Forelimb muscle (tissue), 1 donor: ENCODE measurements around the gene DDX27. TPM values are rescaled to one million over a fixed set of nuclear protein-coding genes. Genes with fewer than 3 reads are reported as not detected.
A peak's percentile ranks its signal among the peaks of the same experiment; 100 is the strongest.
"Not testable (repeated sequence)": the region's sequence is repeated elsewhere in the genome, so short reads cannot be mapped to it uniquely, and the experiment has no call there.

ENCODE experiments used
- DNase-seq: peaks from one replicate; pipeline ENCODE4 v3.0.0-alpha.2; 2013; ENCODE audit warnings: low read depth
- polyA plus RNA-seq: library from polyadenylated mRNA; unstranded; fragments of 120-200 nt; gene quantifications from one replicate; pipeline ENCODE4 v1.2.1, GENCODE V29; 2013; ENCODE audit not compliant: insufficient read length

DDX27 gene
- polyA plus RNA-seq, 1 donor, result 26.1 TPM

DNA sequence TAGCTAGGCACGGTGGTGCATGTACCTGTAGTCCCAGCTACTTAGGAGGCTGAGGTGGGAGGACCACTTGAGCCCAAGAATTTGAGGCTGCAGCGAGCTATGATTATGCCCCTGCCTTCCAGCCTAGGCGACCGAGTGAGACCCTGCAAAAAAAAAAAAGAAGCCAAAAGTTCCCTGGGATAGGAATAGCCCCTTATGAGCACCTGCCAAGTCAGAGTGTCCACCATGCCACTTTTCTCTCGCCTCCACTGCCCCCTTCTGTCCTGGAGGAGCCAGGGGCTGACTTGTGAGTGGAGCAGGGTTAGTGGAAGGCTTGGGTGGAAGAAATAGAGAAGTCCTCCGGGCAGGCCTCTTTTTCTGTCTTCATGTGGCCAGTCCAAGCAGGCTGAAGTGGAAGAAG, 12.1 kb upstream of the DDX27 start:
- DNase-seq, result no peak

- no peak for DNase-seq
Measured at GRCh38 chr20:49210101-49210756, 9.0 kb upstream of the DDX27 start.

DNA sequence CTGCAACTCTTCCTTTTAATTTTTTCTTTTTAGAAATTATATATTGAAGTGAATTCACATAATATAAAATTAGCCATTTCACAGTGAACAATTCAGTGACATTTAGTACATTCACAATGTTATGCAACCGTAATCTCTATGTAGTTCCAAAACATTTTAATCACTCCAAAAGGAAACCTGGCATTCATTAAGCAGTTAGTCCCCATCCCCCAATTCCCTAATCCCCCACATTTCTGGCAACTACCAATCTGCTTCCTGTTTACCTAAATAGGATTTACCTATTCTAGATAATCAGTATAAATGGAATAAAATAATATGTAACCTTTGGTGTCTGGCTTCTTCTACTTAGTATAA, 8.5 kb upstream of the DDX27 start:
- DNase-seq, result no peak

- DNase-seq, result no peak
Measured at GRCh38 chr20:49214571-49214970, 4.6 kb upstream of the DDX27 start.

GRCh38 chr20:49215232-49215631, 4.0 kb upstream of the DDX27 start:
- DNase-seq, result no peak

- peak; percentile 76 for DNase-seq
Measured at GRCh38 chr20:49216991-49217578, 2.1 kb upstream of the DDX27 start.

- DNase-seq, result not testable (repeated sequence)
Measured at GRCh38 chr20:49218739-49219090, 501 bp upstream of the DDX27 start.

GRCh38 chr20:49219924-49220831, 962 bp downstream of the DDX27 start:
- no peak for DNase-seq

DNA sequence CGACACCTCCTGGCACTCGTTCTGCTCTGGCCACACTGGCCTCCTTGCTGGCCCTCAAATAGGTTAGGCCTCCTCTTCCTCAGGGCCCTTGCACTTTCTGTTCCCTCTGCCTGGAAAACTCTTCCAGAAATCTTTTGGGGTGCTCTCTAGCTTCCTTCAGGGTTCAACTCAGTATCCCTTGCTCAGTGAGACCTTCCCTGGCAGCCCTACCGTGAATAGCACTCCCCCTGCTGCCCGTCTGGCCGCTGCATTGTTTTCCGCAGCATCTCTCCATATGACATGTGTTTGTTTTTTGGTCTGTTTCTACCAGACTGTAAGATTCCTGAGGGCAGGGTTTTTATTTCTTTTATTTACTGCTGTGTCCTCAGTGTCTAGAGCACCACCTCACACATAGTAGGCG, 6.7 kb downstream of the DDX27 start:
- no peak for DNase-seq

DNA sequence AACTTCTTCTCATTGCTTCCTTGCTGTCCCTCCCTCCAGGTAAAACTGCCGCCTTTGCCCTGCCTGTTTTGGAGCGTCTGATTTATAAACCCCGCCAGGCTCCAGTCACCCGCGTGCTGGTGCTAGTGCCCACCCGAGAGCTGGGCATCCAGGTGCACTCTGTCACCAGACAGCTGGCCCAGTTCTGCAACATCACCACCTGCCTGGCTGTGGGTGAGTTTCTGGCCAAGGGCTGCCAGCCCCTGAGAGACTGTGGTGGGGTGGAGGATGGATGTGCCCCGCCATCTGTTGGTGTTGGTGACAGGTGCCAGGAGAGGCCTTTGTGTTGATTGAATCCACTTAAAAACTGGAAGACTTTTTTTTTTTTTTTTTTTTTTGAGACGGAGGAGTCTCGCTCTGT, 9.5 kb downstream of the DDX27 start:
- DNase-seq, result no peak

DNA sequence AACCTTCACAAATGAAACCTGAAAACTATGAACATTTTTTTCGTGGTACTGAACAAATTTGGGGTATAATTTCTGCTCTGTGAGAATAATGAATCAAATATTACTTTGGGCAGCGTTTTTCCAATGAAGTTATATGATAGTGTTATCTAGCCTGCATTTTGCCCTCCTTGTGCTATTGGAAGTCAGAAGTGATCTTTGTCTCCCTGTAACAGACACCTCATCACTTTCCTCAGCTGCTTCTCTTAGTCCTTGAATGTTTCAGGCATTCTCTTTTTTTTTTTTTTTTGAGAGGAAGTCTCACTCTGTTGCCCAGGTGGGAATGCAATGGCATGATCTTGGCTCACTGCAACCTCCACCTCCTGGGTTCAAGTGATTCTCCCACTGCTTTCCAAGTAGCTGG, 10.2 kb downstream of the DDX27 start:
- no peak for DNase-seq

DNA sequence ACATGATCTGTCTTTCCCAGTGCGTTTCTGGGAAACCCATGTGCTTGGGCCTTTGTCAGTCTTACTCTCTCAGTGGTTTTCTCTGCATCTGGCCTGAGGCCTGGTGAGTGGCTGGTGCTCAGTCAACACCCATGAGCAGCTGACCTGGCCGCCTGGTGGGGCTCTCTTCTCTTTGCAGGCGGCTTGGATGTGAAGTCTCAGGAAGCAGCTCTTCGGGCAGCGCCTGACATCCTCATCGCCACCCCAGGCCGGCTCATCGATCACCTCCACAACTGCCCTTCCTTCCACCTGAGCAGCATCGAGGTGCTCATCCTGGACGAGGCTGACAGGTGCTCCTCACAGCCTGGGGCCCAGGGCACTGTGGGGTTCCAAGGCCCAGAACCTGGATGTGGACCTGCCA, 10.8 kb downstream of the DDX27 start:
- no peak for DNase-seq

GRCh38 chr20:49230561-49231133, 11.4 kb downstream of the DDX27 start:
- no peak for DNase-seq

DNA sequence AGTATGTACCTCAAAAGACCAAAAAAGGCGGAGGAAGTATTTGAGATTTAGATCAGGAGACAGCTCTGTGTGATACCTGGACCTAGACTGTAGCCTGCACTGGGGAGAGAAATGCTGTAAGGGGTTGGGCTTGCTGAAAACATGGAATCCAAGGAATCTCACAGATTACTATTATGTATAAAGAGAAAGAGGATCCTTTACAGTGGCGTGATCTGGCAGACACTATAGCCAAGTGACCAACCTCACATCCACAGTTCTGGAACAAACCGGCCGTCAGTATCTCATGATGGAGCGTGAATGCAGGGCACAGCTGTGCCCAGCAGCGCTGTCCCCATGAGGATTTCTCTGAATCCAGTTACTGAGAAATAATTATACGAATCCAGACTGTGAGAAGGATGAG, 12.3 kb downstream of the DDX27 start:
- DNase-seq, result no peak

DNA sequence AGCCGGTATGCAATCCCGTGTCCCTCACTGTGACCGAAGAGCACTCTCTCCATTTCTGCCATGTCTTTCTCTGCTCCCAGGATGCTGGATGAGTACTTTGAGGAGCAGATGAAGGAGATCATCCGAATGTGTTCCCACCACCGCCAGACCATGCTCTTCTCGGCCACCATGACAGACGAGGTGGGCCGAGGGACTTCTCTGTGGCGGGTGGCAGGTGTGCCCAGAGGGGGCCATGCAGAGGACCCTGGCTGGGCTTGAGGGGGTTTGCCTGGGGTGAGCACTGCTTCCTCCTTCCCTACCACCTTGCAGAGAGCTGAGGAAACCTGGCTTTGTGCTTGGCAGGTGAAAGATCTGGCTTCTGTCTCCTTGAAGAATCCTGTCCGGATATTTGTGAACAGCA, 14.0 kb downstream of the DDX27 start:
- no peak for DNase-seq

DNA sequence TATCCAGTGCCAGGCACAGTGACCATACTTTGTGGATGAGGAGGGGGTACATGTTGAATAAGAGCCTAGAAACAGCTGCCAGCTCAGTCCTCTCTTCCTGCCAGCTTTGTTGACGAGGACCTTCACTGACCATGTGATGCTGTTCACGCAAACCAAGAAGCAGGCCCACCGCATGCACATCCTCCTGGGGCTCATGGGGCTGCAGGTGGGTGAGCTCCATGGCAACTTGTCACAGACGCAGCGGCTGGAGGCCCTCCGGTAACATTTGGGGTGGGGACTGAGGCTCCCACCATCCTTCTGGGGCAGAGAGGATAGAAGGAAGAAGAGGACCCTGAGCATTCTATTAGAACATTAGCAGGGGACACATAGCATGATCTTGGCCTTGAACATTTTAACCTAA, 15.6 kb downstream of the DDX27 start:
- DNase-seq, result no peak

DNA sequence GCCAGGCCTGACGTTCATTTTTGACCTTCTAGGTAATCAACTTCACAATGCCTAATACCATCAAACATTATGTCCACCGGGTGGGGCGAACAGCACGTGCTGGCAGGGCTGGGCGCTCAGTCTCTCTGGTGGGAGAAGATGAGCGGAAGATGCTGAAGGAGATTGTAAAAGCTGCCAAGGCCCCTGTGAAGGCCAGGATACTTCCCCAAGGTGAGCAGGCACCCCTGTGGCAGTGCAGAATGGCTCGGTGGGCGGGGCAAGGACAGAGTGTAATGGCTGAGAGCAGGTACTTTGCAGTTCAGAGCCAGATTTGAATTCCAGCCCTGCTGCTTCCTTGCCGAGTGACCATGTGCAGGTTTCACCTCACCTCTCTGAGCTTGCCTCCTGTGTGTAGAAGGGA, 17.1 kb downstream of the DDX27 start:
- DNase-seq, result no peak

DNA sequence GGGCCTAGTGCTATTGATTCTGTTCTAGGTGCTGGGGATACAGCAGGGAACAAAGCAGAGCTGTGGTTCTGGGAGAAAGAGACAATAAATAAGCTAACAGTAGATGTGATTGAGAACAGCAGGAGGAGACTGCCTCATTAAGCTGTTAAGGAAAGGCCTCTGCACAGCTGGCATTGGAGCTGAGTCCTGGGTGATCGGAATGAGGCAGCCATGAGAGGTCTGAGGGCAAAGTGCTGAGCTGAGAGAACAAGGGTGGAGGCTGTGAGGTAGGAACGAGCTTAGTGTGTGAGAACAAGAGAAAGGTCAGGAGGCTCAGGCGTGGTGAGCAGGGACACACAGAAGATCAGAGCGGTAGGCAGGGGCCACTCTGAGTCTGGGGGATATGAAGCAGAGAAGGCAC, 18.3 kb downstream of the DDX27 start:
- no peak for DNase-seq

DNA sequence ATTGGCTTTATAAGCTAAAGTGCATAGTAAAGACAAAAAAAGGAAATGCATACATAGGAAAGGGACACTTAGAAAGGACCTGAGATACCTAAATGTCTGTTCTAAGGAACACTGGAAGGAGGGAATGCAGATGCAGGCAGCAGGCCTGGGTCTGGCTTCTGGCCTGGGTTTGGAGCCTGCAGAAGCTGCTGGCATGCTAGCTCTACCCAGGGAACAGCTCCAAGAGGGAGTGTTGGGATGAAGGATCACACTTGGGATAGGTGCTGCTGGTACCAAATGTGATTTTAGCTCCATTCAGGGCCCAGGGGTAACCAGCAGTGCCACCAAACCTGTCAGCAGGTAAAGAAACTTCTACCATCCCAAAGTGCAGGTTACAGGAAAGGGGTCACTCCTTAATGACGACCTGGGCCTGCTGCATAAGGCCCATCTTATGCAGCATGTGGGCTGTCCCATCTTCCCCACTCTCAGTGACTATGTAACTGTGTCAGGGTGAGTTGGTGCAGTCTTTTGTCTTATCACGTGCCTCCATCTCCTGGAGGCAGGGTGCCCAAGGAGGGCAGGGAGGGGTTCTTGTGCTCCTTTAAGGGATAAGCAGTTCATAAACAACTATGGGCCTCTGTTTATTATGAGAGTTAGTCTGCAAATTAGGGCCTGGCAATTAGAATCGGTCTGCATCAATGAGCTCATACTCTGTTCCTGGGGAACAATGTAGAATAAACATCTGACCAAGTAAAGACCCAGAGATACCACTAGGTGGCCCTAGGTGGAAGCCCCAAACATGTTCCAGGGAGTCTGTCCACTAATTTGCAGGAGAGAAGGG, 26.9 kb downstream of the DDX27 start:
- DNase-seq, result no peak

DNA sequence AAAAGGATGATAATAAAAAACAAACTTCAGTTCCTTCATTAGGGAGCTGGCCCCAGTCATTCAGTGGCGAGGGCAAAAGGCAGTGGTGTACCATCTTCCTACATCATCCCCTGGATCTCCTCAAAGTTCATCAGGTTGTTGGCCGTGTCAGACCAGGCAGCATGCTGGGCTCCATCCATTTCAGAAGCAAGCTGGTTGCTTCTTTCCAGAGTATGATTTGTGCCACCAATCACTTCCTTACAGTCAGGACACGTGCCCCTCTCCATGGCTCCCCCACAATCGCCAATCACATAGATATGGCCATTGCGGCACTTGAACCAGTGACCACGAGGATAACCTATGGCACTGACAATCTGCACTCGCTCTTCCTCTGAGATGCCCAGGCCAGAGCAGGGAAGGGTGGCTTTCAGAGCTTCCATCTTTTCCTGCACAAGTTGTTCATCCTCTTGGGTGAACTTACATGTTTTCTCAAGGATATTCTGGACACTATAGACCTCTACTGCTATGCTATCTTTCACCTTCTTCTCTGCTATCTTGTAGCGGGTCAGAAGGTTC, 28.0 kb downstream of the DDX27 start:
- no peak for DNase-seq

DNA sequence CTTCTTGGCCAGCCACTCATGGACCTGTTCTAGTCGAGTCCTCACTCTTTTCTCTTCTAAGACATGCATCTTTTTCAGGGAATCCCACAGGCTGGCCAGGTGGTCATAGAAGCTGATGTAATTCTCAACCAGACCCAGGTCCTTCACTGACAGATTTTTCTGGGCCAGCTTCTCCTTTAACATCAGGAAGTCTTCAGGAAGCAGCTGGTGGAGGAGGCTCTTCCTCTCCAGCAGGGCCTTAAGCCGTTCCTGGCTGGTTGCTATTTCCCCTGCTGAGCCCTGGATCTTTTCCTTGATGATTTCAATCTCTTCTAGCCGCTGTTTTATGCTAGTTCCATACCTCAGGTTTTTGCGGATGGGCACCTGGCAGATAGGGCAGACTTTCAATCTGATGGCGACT, 28.6 kb downstream of the DDX27 start:
- DNase-seq, result no peak

DNA sequence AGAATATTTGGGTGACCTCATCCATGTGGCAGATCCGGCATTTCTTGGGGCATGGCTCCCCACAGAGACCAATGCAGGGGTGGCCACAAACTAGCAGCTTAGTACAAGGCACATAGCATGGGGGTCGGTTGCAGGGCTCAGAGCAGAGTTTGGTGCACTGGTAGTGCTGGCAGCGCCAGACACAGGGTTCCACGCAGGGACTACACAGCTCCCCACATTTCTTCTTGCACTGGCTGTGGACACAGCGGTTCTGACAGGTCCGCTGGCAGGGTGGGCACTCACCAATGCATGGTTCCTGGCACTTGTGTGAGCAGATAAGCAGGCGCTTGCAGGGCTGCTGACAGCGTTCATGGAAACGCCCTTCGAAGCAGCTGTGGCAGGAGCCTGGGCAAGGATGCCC, 29.1 kb downstream of the DDX27 start:
- DNase-seq, result no peak
